ENCODE results near the gene MAU2. TPM values are rescaled to one million over a fixed set of nuclear protein-coding genes. Genes with fewer than 3 reads are reported as not detected.
A peak's percentile ranks its signal among the peaks of the same experiment; 100 is the strongest.

Gene MAU2
- total RNA-seq, 1 experiment from 2014 or later: 38.0 TPM

DNA sequence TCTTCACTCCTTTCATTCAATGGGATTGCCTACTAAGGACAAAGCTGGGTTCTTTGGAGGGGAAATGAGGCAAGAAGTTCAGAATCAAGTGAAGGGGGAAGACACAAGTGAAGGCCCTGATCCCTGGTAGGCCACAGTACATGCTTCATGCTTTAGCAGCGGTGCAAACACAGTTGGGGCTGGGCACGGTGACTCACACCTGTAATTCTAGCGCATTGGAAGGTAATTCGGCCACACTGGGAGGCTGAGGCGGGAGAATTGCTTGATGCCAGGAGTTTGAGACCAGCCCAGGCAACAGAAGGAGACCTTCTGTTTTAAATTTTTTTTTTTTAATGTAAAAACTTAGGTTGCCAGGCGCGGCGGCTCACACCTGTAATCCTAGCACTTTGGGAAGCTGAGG lies 61.5 kb downstream of the MAU2 start:
- no peaks in the 10 kb centered on the region; the same call in 1 of the 2 replicates for H3K4me1 ChIP-seq (ENCODE audit: control insufficient read depth, insufficient read depth, low read length)
- in situ Hi-C loops (cut with HindIII; ENCODE audit: low pct_unique_long_range_greater_than_20kb, low sequenced_read_pairs): no loop called here
- intact Hi-C loops (cut with micrococcal nuclease; ENCODE audit: unreplicated experiment): no loop called here
- DNase-seq (ENCODE audit: low read depth, low spot score): no peak
- no peak for ATAC-seq
- no peak overlapping the region for H3K27ac ChIP-seq (ENCODE audit: low read length)
- no peak overlapping the region for H3K4me3 ChIP-seq (ENCODE audit: low read depth in 2 of 2, low read length in 2 of 2)
- BruUV-seq (replicated peaks): no TSS peak
- ChIA-PET POLR2A (no interaction called here), CTCF (no interaction called here)
- H3K27me3 ChIP-seq (ENCODE audit: control insufficient read depth, insufficient read depth, low read length): no peaks in the 10 kb centered on the region
- no peaks in the 10 kb centered on the region for H3K9me3 ChIP-seq (ENCODE audit: control insufficient read depth, insufficient read depth, low read depth, low read length)
- TF ChIP-seq TCF7L2 (IDR thresholded peaks at IDR 0.05; ENCODE audit: low read depth, low read length) (no peak), SIN3A (IDR thresholded peaks at IDR 0.05; ENCODE audit: borderline replicate concordance, insufficient read depth, low read depth, low read length) (no peak), POLR2AphosphoS5 (IDR thresholded peaks at IDR 0.05; ENCODE audit: low read depth, low read length) (no peak)
- TF ChIP-seq, protein P1, sequence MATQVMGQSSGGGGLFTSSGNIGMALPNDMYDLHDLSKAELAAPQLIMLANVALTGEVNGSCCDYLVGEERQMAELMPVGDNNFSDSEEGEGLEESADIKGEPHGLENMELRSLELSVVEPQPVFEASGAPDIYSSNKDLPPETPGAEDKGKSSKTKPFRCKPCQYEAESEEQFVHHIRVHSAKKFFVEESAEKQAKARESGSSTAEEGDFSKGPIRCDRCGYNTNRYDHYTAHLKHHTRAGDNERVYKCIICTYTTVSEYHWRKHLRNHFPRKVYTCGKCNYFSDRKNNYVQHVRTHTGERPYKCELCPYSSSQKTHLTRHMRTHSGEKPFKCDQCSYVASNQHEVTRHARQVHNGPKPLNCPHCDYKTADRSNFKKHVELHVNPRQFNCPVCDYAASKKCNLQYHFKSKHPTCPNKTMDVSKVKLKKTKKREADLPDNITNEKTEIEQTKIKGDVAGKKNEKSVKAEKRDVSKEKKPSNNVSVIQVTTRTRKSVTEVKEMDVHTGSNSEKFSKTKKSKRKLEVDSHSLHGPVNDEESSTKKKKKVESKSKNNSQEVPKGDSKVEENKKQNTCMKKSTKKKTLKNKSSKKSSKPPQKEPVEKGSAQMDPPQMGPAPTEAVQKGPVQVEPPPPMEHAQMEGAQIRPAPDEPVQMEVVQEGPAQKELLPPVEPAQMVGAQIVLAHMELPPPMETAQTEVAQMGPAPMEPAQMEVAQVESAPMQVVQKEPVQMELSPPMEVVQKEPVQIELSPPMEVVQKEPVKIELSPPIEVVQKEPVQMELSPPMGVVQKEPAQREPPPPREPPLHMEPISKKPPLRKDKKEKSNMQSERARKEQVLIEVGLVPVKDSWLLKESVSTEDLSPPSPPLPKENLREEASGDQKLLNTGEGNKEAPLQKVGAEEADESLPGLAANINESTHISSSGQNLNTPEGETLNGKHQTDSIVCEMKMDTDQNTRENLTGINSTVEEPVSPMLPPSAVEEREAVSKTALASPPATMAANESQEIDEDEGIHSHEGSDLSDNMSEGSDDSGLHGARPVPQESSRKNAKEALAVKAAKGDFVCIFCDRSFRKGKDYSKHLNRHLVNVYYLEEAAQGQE (IDR thresholded peaks at IDR 0.05; ENCODE audit: insufficient read depth in 1 of 2, low read depth in 2 of 2, low read length in 1 of 2): no peak
- TF ChIP-seq, protein P2, sequence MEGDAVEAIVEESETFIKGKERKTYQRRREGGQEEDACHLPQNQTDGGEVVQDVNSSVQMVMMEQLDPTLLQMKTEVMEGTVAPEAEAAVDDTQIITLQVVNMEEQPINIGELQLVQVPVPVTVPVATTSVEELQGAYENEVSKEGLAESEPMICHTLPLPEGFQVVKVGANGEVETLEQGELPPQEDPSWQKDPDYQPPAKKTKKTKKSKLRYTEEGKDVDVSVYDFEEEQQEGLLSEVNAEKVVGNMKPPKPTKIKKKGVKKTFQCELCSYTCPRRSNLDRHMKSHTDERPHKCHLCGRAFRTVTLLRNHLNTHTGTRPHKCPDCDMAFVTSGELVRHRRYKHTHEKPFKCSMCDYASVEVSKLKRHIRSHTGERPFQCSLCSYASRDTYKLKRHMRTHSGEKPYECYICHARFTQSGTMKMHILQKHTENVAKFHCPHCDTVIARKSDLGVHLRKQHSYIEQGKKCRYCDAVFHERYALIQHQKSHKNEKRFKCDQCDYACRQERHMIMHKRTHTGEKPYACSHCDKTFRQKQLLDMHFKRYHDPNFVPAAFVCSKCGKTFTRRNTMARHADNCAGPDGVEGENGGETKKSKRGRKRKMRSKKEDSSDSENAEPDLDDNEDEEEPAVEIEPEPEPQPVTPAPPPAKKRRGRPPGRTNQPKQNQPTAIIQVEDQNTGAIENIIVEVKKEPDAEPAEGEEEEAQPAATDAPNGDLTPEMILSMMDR (IDR thresholded peaks at IDR 0.05): no peak
- H3K36me3 ChIP-seq (ENCODE audit: control insufficient read depth, insufficient read depth, low read length): peaks cover 3% of the 10 kb centered on the region; the same call in 1 of the 2 replicates

DNA sequence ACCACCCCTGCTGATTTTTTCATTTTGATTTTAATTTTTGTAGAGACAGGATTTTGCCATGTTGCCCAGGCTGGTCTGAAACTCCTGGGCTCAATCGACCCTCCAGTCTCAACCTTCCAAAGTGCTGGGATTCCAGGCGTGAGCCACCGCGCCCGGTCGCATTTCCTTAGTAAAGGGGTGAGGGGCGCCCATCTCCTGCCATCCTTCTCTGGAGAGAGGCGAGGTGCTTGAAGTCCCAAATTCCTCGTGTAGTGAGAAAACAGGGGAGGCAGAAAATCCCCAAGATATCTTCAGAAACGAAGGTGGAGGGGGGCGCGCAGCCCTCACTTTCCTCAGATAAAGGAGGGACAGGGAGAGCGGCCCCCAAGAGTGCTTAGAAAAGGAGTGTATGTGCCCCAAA lies 63.9 kb downstream of the MAU2 start:
- peaks cover 5% of the 10 kb centered on the region for H3K4me1 ChIP-seq (ENCODE audit: control insufficient read depth, insufficient read depth, low read length)
- TF ChIP-seq TCF7L2 (IDR thresholded peaks at IDR 0.05; ENCODE audit: low read depth, low read length) (no peak), SIN3A (IDR thresholded peaks at IDR 0.05; ENCODE audit: borderline replicate concordance, insufficient read depth, low read depth, low read length) (no peak)
- TF ChIP-seq, protein P2 (IDR thresholded peaks at IDR 0.05): no peak
- TF ChIP-seq, protein P1 (IDR thresholded peaks at IDR 0.05; ENCODE audit: insufficient read depth in 1 of 2, low read depth in 2 of 2, low read length in 1 of 2): no peak
- no peaks in the 10 kb centered on the region for H3K9me3 ChIP-seq (ENCODE audit: control insufficient read depth, insufficient read depth, low read depth, low read length)
- ATAC-seq (no peak), DNase-seq (ENCODE audit: low read depth, low spot score) (no peak)
- H3K27me3 ChIP-seq (ENCODE audit: control insufficient read depth, insufficient read depth, low read length): no peaks in the 10 kb centered on the region
- ChIA-PET POLR2A (no interaction called here), CTCF (no interaction called here)
- peaks cover 3% of the 10 kb centered on the region; the same call in 1 of the 2 replicates for H3K36me3 ChIP-seq (ENCODE audit: control insufficient read depth, insufficient read depth, low read length)
- in situ Hi-C loops (cut with HindIII; ENCODE audit: low pct_unique_long_range_greater_than_20kb, low sequenced_read_pairs) (no loop called here), intact Hi-C loops (cut with micrococcal nuclease; ENCODE audit: unreplicated experiment) (no loop called here)
- peak overlapping the region; percentile 55 to 68 for H3K4me3 ChIP-seq (ENCODE audit: low read depth in 2 of 2, low read length in 2 of 2)
- no TSS peak for BruUV-seq (replicated peaks)
- H3K27ac ChIP-seq (ENCODE audit: low read length): peak overlapping the region; percentile 89
